GM12874 (cell line): ENCODE measurements around the gene ARCN1.

Experiments
- TF ChIP-seq, protein P1 (sequence below): IDR thresholded peaks from 2 replicates; pipeline ENCODE4 v1.5.1; 2011; ENCODE audit warnings: low read depth, mild to moderate bottlenecking, control low read depth, low read length, moderate library complexity; ENCODE audit not compliant: insufficient read depth

ARCN1 gene

DNA sequence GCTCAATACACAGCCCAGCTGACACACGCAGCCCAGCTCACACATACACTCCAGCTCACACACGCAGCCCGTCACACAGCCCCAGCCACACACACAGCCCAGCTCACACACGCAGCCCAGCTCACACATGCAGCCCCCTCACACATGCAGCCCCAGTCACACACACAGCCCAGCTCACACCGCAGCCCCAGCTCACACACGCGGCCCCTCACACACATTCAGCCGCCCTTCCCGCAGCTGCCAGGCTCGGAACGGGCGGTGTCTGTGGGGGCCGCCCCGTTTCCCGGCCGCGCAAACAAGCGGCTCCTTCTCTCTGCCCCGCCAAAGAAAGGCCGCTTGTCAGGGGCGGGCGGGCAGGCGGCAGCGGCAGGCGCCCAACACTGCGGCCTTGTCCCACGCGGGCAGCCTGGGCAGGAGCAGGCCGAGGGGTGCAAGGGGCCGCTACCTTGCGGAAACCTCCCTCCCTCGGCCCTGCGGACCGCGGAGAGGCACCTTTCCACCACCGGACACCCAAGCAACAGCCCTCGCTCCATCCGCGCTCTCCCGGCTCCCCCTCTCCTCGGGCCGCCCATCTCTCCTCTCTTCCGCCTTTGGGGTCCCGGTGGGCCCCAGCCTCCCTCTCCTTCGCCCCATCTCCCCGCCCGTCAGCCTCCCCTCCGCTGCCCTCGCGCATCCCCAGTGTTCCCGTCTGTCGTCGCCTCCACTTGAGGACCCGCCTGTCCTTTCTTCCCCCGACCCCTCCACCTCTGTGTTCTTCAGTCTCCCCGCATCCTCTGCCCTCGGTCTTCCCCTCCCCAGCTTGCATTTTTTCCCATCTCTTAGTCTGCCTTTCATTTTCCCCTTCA, 37.4 kb downstream of the ARCN1 start:
- TF ChIP-seq, protein P1, sequence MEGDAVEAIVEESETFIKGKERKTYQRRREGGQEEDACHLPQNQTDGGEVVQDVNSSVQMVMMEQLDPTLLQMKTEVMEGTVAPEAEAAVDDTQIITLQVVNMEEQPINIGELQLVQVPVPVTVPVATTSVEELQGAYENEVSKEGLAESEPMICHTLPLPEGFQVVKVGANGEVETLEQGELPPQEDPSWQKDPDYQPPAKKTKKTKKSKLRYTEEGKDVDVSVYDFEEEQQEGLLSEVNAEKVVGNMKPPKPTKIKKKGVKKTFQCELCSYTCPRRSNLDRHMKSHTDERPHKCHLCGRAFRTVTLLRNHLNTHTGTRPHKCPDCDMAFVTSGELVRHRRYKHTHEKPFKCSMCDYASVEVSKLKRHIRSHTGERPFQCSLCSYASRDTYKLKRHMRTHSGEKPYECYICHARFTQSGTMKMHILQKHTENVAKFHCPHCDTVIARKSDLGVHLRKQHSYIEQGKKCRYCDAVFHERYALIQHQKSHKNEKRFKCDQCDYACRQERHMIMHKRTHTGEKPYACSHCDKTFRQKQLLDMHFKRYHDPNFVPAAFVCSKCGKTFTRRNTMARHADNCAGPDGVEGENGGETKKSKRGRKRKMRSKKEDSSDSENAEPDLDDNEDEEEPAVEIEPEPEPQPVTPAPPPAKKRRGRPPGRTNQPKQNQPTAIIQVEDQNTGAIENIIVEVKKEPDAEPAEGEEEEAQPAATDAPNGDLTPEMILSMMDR, result no peak

- TF ChIP-seq, protein P1, result no peak
Measured at GRCh38 chr11:118610225-118610772, 38.1 kb downstream of the ARCN1 start.

DNA sequence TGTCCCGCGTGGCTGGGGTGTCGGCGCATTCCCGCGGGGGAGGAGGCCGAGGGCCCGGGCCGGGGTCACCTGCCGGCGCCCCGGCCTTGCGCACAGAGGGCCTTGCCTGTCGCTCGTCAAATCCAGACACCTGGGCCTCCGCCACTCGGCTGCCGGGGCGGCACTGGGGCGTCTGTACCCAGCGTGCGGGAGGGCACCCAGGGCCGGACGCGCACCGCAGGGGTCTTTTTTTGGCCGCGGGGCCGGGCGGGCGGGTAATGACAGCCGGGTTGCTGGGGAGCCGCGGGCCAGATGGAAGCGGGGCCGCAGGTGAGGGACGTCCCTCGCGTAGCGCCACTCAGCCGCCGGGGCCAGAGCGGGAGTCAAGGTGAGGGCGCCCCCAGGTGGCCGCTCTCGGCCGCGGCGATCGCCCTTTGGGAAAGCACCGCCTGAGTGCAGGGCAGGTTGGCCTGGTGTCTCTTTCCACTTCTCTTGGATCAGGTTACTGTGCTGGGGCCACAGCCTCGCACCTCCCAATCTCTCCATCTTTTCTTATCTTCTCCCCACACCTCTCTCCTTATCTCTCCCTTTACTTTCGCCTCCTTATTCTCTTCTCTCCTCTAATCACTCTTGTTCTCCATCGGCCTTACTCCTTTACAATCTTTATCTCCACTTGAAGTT, 38.7 kb downstream of the ARCN1 start:
- TF ChIP-seq, protein P1, result peak; percentile 96

GRCh38 chr11:118612378-118612777, 40.2 kb downstream of the ARCN1 start:
- TF ChIP-seq, protein P1, result no peak

DNA sequence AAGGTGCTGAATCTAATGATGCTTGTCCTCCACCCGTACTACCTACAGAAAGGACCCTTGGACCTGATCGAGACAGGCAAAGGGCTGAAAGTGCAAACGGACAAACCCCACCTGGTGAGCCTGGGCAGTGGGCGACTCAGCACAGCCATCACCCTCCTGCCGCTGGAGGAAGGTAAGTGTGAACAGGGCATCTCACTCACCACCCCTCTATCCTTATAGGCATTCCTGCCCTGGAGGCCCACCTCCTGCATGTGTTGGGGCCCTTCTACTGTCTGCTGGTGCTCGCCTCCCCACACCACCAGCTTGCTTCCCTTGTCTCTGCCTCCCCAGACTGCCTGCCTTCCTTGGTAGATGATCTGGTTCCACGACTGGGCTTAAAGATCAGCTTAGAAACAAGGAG, 42.3 kb downstream of the ARCN1 start:
- TF ChIP-seq, protein P1, result no peak

DNA sequence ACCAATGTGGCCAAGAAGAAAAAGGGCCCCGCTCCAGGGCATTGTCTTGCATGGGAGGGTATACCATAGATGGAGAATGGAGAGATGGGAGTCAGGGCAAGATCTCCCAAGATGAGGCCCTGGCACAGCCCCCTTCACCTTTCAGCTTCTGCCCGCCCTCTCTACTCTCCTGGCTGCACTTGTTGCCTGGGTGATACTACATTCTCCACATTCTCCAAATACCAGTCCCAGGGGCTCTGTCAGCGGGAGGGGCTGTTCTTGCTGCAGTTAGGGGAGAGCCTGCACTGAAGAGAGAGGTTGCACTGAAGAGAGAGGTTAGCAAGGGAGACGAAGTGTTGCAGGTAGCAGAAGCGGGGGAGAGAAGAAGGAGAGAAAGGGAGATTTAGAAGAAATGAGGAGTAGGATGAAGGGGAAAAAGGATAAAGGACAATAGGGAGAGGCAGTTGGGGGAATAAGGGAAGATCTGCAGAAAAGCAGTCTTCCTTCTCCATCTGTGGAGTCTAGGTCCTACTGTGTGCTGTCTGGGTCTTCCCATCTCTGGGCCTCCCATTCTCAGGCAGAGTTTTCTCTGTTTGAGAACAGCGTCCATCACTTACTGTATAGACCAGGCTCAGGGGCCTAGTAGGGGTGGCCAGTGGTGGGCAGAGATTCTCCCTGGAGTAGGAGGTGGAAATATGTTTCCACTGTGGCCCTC, 43.2 kb downstream of the ARCN1 start:
- TF ChIP-seq, protein P1, result no peak

DNA sequence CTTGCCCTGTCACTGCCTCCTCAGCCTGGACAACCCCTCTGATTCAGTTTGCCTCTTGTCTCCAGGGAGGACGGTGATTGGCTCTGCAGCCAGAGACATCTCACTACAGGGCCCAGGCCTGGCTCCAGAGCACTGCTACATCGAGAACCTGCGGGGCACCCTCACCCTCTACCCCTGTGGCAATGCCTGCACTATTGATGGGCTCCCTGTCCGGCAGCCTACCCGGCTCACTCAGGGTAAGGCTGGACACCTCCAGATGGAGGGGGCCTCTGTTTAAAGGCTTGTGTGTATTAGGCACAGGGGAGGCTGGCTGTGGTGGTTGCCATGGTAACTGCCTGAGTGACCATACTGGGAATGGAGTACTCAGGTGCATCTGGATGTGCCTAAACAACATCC, 43.8 kb downstream of the ARCN1 start:
- TF ChIP-seq, protein P1, result no peak
